Measurements from ENCODE around the gene TERB2. TPM values are rescaled to one million over a fixed set of nuclear protein-coding genes. Genes with fewer than 3 reads are reported as not detected.
"Not testable (repeated sequence)": the region's sequence is repeated elsewhere in the genome, so short reads cannot be mapped to it uniquely, and the experiment has no call there.

TERB2 gene, protein sequence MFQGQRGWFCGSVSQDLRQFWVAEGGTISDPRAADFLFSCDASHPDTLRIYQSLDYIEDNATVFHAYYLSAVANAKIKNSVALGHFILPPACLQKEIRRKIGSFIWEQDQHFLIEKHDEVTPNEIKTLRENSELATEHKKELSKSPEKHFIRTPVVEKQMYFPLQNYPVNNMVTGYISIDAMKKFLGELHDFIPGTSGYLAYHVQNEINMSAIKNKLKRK
- total RNA-seq = not detected

GRCh38 chr15:44956388-44956787, at the start of gene TERB2:
Gene TERB2 (plus strand): TSS chr15:44956687. CDS start chr15:44956719, 32 bp downstream.
- ATAC-seq (replicated peaks) = no peak
- no peaks in the 10 kb centered on the region for H3K9me3 Mint-ChIP-seq
- H3K4me3 Mint-ChIP-seq = no peak within 1 kb of the TSS
- H3K36me3 Mint-ChIP-seq (ENCODE audit: low read depth) = no peaks in the 10 kb centered on the region
- H3K27me3 Mint-ChIP-seq = peaks cover 7% of the 10 kb centered on the region
- no peaks in the 10 kb centered on the region for H3K4me1 Mint-ChIP-seq
- H3K27ac Mint-ChIP-seq = no peak within 1 kb of the TSS

GRCh38 chr15:44909423-44909822, 47.1 kb upstream of the TERB2 start:
- H3K36me3 Mint-ChIP-seq (ENCODE audit: low read depth) = no peaks in the 10 kb centered on the region
- no peaks in the 10 kb centered on the region for H3K27me3 Mint-ChIP-seq
- peaks cover 11% of the 10 kb centered on the region for H3K4me1 Mint-ChIP-seq
- H3K9me3 Mint-ChIP-seq = no peaks in the 10 kb centered on the region
- no peak for ATAC-seq (replicated peaks)
- no peak overlapping the region for H3K27ac Mint-ChIP-seq
- no peak overlapping the region for H3K4me3 Mint-ChIP-seq

GRCh38 chr15:44910981-44911625, 45.4 kb upstream of the TERB2 start:
- Mint-ChIP-seq H3K27me3 (no peaks in the 10 kb centered on the region), H3K4me1 (peaks cover 6% of the 10 kb centered on the region), H3K36me3 (ENCODE audit: low read depth) (no peaks in the 10 kb centered on the region), H3K27ac (peak overlapping the region; percentile 22), H3K9me3 (no peaks in the 10 kb centered on the region), H3K4me3 (peak overlapping the region; percentile 36)
- peak; percentile 90 for ATAC-seq (replicated peaks)

DNA sequence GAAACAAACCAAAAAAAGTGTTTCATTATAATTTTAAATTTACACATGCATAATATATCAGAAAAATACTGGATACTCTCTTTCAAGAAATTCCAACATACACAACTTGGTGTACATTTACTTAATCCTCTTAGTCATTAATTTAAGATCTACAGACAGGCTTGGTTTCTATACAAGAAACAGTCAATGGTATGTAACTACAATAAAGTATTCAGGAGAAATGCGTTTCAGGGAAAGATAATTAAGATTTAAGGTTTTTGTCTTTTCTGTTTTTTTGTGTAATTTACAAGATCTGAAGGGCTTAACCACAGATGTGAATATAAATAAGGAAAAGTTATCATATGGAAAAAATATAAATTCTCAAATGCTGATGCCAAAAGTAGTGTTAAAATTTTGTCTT, 44.3 kb upstream of the TERB2 start:
- not testable (repeated sequence) for H3K27ac Mint-ChIP-seq; H3K9me3 Mint-ChIP-seq; H3K4me1 Mint-ChIP-seq; H3K36me3 Mint-ChIP-seq (ENCODE audit: low read depth); H3K4me3 Mint-ChIP-seq; H3K27me3 Mint-ChIP-seq; ATAC-seq (replicated peaks)

GRCh38 chr15:44912974-44913448, 43.5 kb upstream of the TERB2 start:
- H3K27ac Mint-ChIP-seq; H3K36me3 Mint-ChIP-seq (ENCODE audit: low read depth); H3K4me3 Mint-ChIP-seq: not testable (repeated sequence)

DNA sequence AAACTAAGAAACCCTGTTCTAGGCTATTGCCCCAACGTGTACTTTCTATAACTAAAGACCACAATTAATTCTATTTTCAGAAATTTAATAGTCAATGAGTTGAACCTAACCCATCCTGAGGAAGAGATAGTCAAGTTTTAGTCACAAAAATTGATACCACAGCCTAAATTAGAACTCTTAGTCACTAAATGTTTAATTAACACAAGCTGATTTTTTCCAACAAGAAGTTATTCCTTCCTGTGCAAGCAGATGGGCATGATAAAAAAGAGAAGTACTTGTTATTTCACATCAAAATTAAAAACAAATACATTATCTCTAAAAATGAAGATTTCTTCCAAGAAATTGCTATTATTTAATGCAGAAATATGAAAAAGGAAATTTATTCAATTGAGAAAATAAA, 38.4 kb upstream of the TERB2 start:
- ATAC-seq (replicated peaks) = no peak
- H3K36me3 Mint-ChIP-seq (ENCODE audit: low read depth) = no peaks in the 10 kb centered on the region
- H3K4me1 Mint-ChIP-seq = no peaks in the 10 kb centered on the region
- no peak overlapping the region for H3K27ac Mint-ChIP-seq
- no peaks in the 10 kb centered on the region for H3K27me3 Mint-ChIP-seq
- no peak overlapping the region for H3K4me3 Mint-ChIP-seq
- no peaks in the 10 kb centered on the region for H3K9me3 Mint-ChIP-seq

More at GRCh38 chr15:44912974-44913448, 43.5 kb upstream of the TERB2 start:
- H3K9me3 Mint-ChIP-seq; H3K27me3 Mint-ChIP-seq; ATAC-seq (replicated peaks); H3K4me1 Mint-ChIP-seq: not testable (repeated sequence)

GRCh38 chr15:44928658-44929057, 27.8 kb upstream of the TERB2 start:
- not testable (repeated sequence) for H3K4me1 Mint-ChIP-seq; H3K27ac Mint-ChIP-seq; ATAC-seq (replicated peaks)

GRCh38 chr15:44930283-44930682, 26.2 kb upstream of the TERB2 start:
- not testable (repeated sequence) for H3K4me3 Mint-ChIP-seq; H3K36me3 Mint-ChIP-seq (ENCODE audit: low read depth); H3K27ac Mint-ChIP-seq; H3K4me1 Mint-ChIP-seq; ATAC-seq (replicated peaks); H3K9me3 Mint-ChIP-seq
- H3K27me3 Mint-ChIP-seq = peaks cover 21% of the 10 kb centered on the region

More at GRCh38 chr15:44928658-44929057, 27.8 kb upstream of the TERB2 start:
- H3K4me3 Mint-ChIP-seq; H3K9me3 Mint-ChIP-seq; H3K36me3 Mint-ChIP-seq (ENCODE audit: low read depth): not testable (repeated sequence)
- peaks cover 21% of the 10 kb centered on the region for H3K27me3 Mint-ChIP-seq

DNA sequence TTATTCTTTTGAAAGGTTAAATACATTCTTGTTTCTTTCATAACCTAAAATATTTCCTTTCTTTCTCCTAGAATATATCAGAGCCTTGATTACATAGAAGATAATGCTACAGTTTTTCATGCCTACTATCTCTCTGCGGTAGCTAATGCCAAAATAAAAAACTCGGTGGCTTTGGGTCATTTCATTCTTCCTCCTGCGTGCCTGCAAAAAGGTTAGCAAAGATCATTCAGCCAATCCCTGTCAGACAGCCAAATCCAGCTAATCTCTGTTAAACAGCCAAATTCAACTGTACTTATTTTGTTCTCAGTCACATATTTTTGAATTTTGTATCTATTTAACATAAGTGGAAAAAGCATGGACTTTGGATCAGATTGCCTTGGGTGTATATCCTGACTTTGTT, 1.8 kb downstream of the TERB2 start:
- H3K9me3 Mint-ChIP-seq = not testable (repeated sequence)
- peaks cover 15% of the 10 kb centered on the region for H3K27me3 Mint-ChIP-seq

DNA sequence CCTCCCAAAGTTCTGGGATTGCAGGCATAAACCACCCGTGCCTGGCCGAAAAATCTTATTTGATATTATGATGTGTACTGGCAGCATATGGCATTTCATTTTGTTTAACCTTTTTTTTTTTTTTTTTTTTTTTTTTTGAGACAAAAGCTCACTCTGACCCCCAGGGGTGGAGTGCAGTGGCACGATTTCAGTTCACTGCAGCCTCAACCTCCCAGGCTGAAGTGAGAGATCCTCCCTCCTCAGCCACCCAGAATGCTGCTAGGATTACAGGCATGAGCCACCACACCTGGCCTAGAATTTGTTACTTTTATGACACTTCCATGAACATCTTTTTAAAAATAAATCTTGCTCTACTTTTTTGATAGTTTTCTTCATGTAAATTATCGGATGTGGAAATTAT, 12.0 kb downstream of the TERB2 start:
- ATAC-seq (replicated peaks) = no peak

More for the DNA sequence above, 1.8 kb downstream of the TERB2 start:
- H3K36me3 Mint-ChIP-seq (ENCODE audit: low read depth); ATAC-seq (replicated peaks); H3K27ac Mint-ChIP-seq; H3K4me1 Mint-ChIP-seq; H3K4me3 Mint-ChIP-seq: not testable (repeated sequence)

GRCh38 chr15:44971036-44971435, 14.5 kb downstream of the TERB2 start:
- no peaks in the 10 kb centered on the region for H3K9me3 Mint-ChIP-seq
- no peak overlapping the region for H3K27ac Mint-ChIP-seq
- no peaks in the 10 kb centered on the region for H3K27me3 Mint-ChIP-seq
- H3K4me1 Mint-ChIP-seq = no peaks in the 10 kb centered on the region
- no peak for ATAC-seq (replicated peaks)
- H3K4me3 Mint-ChIP-seq = no peak overlapping the region
- no peaks in the 10 kb centered on the region for H3K36me3 Mint-ChIP-seq (ENCODE audit: low read depth)

More for the DNA sequence above, 12.0 kb downstream of the TERB2 start:
- no peaks in the 10 kb centered on the region for H3K27me3 Mint-ChIP-seq
- no peaks in the 10 kb centered on the region for H3K4me1 Mint-ChIP-seq
- no peaks in the 10 kb centered on the region for H3K9me3 Mint-ChIP-seq
- H3K4me3 Mint-ChIP-seq = no peak overlapping the region
- no peaks in the 10 kb centered on the region for H3K36me3 Mint-ChIP-seq (ENCODE audit: low read depth)
- no peak overlapping the region for H3K27ac Mint-ChIP-seq

DNA sequence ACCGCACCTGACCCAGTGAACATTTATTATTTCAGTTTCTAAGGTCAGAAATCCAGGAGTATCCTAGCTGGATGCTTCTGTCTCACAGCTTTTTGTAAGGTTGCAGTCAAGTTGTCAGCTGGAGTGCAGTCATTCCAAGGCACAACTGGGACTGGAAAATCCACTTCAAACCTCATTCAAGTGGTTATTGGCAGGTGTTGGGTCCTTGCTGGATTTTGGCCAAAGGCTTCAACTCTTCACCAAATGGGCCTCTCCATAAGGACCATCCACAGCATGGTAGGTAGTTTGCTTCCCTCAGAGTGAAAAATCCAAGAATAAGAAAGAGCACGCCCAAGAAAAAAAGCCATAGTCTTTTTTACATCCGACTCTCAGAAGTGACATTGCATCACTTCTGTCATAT, 19.7 kb downstream of the TERB2 start:
- H3K9me3 Mint-ChIP-seq; ATAC-seq (replicated peaks); H3K27me3 Mint-ChIP-seq; H3K36me3 Mint-ChIP-seq (ENCODE audit: low read depth); H3K4me1 Mint-ChIP-seq; H3K27ac Mint-ChIP-seq; H3K4me3 Mint-ChIP-seq: not testable (repeated sequence)

GRCh38 chr15:44977781-44978180, 21.3 kb downstream of the TERB2 start:
- not testable (repeated sequence) for H3K4me1 Mint-ChIP-seq; H3K4me3 Mint-ChIP-seq; H3K27me3 Mint-ChIP-seq; H3K27ac Mint-ChIP-seq; ATAC-seq (replicated peaks); H3K9me3 Mint-ChIP-seq; H3K36me3 Mint-ChIP-seq (ENCODE audit: low read depth)

DNA sequence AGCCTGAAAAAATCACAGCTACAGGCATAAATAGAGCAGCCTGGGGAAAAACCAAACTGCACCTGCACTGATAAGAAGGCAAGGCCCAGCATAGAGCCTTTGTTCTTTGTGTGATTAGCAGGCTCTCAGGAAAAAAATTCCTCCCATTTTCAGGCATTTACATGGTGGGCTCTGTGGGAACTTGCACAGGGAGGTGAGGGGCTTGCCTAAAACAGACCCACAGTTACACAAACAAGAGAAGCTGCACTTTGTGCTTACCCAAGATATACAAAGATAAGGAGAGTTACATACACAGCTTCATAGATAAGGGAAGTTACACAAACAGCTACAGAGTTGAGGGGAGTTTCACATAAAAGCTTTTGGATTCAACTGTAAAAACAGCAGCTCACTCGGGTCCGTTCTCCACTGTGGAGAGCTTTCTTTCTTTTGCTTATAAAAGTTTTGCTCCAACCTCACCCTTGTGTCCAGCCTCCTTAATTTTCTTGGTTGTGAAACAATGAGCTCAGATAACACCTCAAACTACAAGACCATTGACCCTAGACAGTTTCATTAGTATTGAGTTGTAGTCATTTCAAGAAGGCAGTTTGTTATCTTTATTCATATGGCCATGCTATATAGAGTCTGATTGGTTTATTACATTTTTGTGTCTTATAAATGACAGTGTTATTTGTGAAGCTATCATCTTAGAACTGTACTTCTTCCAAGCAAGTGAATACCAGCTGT, 23.3 kb downstream of the TERB2 start:
- H3K4me1 Mint-ChIP-seq; ATAC-seq (replicated peaks); H3K4me3 Mint-ChIP-seq; H3K27ac Mint-ChIP-seq; H3K27me3 Mint-ChIP-seq; H3K9me3 Mint-ChIP-seq; H3K36me3 Mint-ChIP-seq (ENCODE audit: low read depth): not testable (repeated sequence)

DNA sequence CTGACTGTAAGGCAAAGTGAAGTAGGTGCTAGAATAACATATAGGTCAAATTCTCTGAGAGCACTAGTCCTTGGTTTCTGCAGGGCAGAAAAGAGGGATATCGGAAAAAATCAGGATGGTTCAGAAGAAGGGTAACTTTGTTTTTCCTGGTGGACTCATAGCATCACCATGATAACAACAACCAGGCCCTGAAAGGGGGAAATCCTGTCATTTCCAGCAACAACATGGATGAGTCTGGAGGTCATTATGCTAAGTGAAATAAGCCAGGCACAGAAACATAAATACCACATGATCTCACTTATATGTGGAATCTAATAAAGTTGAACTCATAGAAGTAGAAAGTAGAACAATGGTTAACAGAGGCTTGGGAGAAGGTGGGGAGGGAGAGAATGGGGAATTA, 27.7 kb downstream of the TERB2 start:
- not testable (repeated sequence) for H3K36me3 Mint-ChIP-seq (ENCODE audit: low read depth); H3K4me1 Mint-ChIP-seq; H3K4me3 Mint-ChIP-seq; ATAC-seq (replicated peaks); H3K9me3 Mint-ChIP-seq; H3K27ac Mint-ChIP-seq
- H3K27me3 Mint-ChIP-seq = peaks cover 12% of the 10 kb centered on the region
